22Rv1 (cell line): ENCODE results near the gene HHLA2.

ENCODE experiments used
- ZFX ChIP-seq: fragments of 450-650 bp; IDR thresholded peaks from 2 replicates; pipeline ENCODE4 v1.6.1; 2017; ENCODE audit warnings: antibody characterized with exemption, borderline replicate concordance
- TF ChIP-seq, protein P1 (sequence below): fragments of 450-650 bp; IDR thresholded peaks from 2 replicates; pipeline ENCODE4 v1.5.1; 2017; ENCODE audit warnings: mild to moderate bottlenecking

DNA sequence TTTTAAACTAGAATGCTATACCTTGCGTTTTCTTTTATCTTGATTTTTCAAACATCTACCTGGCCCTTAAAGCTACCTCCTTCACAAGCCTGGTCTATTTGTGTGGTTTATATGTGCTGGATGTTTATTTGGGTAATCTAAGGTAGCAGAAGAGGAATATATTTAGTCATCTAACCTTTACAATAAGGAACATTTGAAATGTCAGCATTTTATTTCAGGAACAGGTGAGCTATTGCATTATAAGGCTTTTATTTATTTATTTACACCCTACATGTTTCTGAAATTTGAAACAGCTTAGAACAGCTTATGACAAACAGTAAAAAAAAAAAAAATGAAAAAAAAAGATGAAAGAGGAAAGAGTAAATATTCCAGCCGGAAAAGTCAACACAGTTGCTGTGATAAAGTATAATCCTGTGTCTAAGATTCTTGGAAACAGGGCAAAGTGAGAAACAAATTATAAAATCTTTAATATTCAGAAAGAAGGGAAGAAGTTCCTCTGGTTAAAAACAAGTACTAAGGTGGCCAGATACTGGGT, 19.5 kb downstream of the HHLA2 start:
- TF ChIP-seq, protein P1, sequence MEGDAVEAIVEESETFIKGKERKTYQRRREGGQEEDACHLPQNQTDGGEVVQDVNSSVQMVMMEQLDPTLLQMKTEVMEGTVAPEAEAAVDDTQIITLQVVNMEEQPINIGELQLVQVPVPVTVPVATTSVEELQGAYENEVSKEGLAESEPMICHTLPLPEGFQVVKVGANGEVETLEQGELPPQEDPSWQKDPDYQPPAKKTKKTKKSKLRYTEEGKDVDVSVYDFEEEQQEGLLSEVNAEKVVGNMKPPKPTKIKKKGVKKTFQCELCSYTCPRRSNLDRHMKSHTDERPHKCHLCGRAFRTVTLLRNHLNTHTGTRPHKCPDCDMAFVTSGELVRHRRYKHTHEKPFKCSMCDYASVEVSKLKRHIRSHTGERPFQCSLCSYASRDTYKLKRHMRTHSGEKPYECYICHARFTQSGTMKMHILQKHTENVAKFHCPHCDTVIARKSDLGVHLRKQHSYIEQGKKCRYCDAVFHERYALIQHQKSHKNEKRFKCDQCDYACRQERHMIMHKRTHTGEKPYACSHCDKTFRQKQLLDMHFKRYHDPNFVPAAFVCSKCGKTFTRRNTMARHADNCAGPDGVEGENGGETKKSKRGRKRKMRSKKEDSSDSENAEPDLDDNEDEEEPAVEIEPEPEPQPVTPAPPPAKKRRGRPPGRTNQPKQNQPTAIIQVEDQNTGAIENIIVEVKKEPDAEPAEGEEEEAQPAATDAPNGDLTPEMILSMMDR: no peak
- no peak for TF ChIP-seq ZFX
